Measurements from ENCODE around the gene ARHGAP24. TPM values are rescaled to one million over a fixed set of nuclear protein-coding genes. Genes with fewer than 3 reads are reported as not detected.

The ARHGAP24 gene
- total RNA-seq, 4 donors from 2014 or later: 17.8 to 65.2 (median 27.2) TPM

DNA sequence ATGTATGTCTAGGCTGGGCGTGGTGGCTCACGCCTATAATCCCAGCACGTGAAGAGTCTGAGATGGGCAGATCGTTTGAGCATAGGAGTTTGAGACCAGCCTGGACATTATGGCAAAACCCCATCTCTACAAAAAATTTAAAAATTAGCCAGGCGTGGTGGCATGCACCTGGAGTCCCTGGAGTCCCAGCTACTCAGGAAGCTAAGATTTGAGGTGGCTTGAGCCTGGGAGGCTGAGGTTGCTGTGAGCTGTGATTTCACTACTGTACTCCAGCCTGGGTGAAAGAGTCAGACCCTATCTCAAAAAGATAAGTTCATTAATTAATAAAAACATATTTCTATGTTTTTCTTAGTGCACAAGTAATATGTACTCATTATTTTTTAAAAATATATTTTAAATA, 238.1 kb downstream of the ARHGAP24 start:
- no peak overlapping the region for H3K4me3 ChIP-seq
- no peaks in the 10 kb centered on the region for H3K36me3 ChIP-seq
- no peaks in the 10 kb centered on the region for H3K27me3 ChIP-seq
- 95% methylated on average over 5 of the region's 5 CpGs for WGBS
- H3K27ac ChIP-seq: no peak overlapping the region
- no peak for DNase-seq (ENCODE audit: low spot score in 2 of 2)
- no peak for TF ChIP-seq EP300 (IDR thresholded peaks at IDR 0.05)
- TF ChIP-seq, protein P1, sequence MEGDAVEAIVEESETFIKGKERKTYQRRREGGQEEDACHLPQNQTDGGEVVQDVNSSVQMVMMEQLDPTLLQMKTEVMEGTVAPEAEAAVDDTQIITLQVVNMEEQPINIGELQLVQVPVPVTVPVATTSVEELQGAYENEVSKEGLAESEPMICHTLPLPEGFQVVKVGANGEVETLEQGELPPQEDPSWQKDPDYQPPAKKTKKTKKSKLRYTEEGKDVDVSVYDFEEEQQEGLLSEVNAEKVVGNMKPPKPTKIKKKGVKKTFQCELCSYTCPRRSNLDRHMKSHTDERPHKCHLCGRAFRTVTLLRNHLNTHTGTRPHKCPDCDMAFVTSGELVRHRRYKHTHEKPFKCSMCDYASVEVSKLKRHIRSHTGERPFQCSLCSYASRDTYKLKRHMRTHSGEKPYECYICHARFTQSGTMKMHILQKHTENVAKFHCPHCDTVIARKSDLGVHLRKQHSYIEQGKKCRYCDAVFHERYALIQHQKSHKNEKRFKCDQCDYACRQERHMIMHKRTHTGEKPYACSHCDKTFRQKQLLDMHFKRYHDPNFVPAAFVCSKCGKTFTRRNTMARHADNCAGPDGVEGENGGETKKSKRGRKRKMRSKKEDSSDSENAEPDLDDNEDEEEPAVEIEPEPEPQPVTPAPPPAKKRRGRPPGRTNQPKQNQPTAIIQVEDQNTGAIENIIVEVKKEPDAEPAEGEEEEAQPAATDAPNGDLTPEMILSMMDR (IDR thresholded peaks at IDR 0.05): no peak
- TF ChIP-seq POLR2A (IDR thresholded peaks at IDR 0.05): no peak
- TF ChIP-seq POLR2AphosphoS5 (IDR thresholded peaks at IDR 0.05): no peak
- H3K9me3 ChIP-seq: no peaks in the 10 kb centered on the region
- peaks cover 7% of the 10 kb centered on the region for H3K4me1 ChIP-seq

DNA sequence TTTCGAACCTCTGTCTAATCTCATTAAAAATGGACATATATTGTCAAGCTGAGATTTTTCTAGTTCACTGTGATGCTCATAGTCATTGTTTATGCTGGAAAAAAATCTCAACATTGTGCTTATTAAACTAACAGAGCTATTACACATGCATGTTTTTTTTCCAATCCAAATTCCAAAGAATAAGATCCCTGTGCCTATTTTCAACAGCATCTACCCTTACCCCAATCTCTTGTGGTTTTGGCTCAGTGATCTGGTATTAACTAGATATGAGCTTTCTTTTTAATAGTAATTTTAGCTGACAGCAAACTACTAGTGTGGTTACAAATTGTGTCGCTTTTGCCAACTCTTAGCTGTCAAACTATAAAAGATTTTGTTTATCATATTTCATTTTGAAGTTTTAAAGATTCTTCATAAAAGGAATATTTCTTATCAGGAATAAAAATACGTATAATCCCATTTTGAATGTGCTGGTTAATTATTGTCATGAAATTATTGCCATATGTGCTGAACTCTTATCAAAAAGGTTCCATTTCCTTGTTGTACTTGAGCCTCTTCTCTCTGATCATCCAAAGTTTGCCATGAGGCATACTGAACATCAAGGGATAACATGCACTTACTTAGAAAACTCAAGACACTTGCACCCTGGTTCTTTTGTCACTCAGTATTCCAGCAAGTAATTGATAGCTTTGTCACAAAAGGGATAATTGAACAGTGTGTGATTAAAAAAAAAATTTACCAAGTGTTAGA, 241.2 kb downstream of the ARHGAP24 start:
- H3K9me3 ChIP-seq: no peaks in the 10 kb centered on the region
- no peak overlapping the region for H3K4me3 ChIP-seq
- WGBS: 46% methylated on average over 3 of the region's 3 CpGs
- H3K27ac ChIP-seq: no peak overlapping the region
- TF ChIP-seq EP300 (IDR thresholded peaks at IDR 0.05) (no peak), POLR2A (IDR thresholded peaks at IDR 0.05) (no peak), POLR2AphosphoS5 (IDR thresholded peaks at IDR 0.05) (no peak)
- TF ChIP-seq, protein P1 (IDR thresholded peaks at IDR 0.05): no peak
- H3K4me1 ChIP-seq: peaks cover 8% of the 10 kb centered on the region
- no peaks in the 10 kb centered on the region for H3K27me3 ChIP-seq
- H3K36me3 ChIP-seq: no peaks in the 10 kb centered on the region
- no peak for DNase-seq (ENCODE audit: low spot score in 2 of 2)

DNA sequence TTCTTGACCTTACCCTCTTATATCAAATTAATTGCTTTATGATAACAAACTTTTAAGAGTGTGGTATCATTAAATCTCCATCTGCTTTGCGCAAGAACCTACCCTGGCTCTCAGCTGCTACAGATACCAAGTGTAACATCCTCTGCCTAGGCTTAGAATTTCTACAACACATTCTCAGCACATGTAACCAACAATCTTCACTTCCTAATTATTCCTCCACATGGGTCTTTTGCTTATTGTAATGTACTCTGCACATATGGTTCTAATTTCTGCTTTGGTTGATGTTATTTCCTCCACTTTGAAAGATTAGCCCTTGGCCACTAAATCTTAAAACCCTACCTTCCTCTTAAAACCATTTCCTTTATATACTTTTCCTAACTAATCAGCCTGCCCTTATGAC, 242.4 kb downstream of the ARHGAP24 start:
- no peak for DNase-seq (ENCODE audit: low spot score in 2 of 2)
- Histone ChIP-seq H3K27ac (no peak overlapping the region), H3K9me3 (no peaks in the 10 kb centered on the region), H3K27me3 (no peaks in the 10 kb centered on the region), H3K4me1 (peaks cover 8% of the 10 kb centered on the region), H3K36me3 (no peaks in the 10 kb centered on the region), H3K4me3 (no peak overlapping the region)
- 56% methylated on average over 1 of the region's 1 CpG for WGBS
- TF ChIP-seq, protein P1 (IDR thresholded peaks at IDR 0.05): no peak
- TF ChIP-seq POLR2AphosphoS5 (IDR thresholded peaks at IDR 0.05) (no peak), EP300 (IDR thresholded peaks at IDR 0.05) (no peak), POLR2A (IDR thresholded peaks at IDR 0.05) (no peak)

DNA sequence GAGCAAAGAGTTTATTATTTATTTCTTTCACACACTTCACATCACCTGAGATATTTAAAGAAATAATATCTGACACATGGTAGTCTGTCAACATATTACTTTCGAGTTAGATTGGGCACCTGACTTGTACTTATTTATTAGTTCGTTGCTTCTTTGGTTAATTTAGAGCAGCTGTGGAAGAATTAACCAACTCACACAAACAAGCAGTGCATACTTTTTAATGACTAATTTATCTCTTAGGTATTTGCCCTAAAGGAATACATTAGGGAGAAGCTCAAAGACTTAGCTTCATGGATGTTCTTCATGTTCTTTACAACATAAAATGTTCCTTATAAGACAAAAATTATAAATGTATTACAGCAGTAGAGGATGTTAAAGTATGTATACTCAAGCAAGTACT, 242.9 kb downstream of the ARHGAP24 start:
- 13% methylated on average over 2 of the region's 2 CpGs for WGBS
- Histone ChIP-seq H3K4me3 (no peak overlapping the region), H3K27me3 (no peaks in the 10 kb centered on the region)

DNA sequence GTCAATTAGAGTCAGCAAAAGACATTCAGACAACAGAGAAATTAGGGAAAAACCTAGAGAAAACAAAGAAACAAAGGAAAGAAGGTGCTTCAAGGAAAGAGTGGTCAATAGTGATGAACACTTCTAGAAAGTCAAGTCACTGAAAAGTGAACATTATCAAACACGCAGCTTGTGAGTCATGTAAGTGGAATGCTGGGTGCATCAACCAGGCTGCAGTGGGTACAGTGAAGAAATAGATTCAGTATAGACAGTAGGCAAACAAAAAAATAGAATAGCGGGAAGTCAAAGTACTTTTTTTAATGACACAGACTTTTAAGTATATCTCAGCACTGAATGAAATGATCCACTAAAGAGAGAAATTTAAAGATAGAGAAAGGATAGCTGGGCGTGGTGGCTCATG, 245.8 kb downstream of the ARHGAP24 start:
- WGBS: 64% methylated on average over 3 of the region's 3 CpGs
- no peaks in the 10 kb centered on the region for H3K27me3 ChIP-seq
- H3K4me3 ChIP-seq: no peak overlapping the region
- peaks cover 21% of the 10 kb centered on the region for H3K4me1 ChIP-seq
- H3K27ac ChIP-seq: no peak overlapping the region
- no peaks in the 10 kb centered on the region for H3K9me3 ChIP-seq
- TF ChIP-seq POLR2A (IDR thresholded peaks at IDR 0.05): no peak
- no peak for TF ChIP-seq POLR2AphosphoS5 (IDR thresholded peaks at IDR 0.05)
- TF ChIP-seq, protein P1 (IDR thresholded peaks at IDR 0.05): no peak
- no peak for TF ChIP-seq EP300 (IDR thresholded peaks at IDR 0.05)
- no peaks in the 10 kb centered on the region for H3K36me3 ChIP-seq
- no peak for DNase-seq (ENCODE audit: low spot score in 2 of 2)

More for the DNA sequence above, 242.9 kb downstream of the ARHGAP24 start:
- no peaks in the 10 kb centered on the region for H3K9me3 ChIP-seq
- H3K4me1 ChIP-seq: peaks cover 8% of the 10 kb centered on the region
- no peaks in the 10 kb centered on the region for H3K36me3 ChIP-seq
- no peak overlapping the region for H3K27ac ChIP-seq
- DNase-seq (ENCODE audit: low spot score in 2 of 2): no peak
- TF ChIP-seq POLR2A (IDR thresholded peaks at IDR 0.05) (no peak), EP300 (IDR thresholded peaks at IDR 0.05) (no peak), POLR2AphosphoS5 (IDR thresholded peaks at IDR 0.05) (no peak)
- TF ChIP-seq, protein P1 (IDR thresholded peaks at IDR 0.05): no peak
